Activated naive CD4-positive, alpha-beta T cell treated with anti-CD3 and anti-CD28 coated beads, Interleukin-2, amount 10 ng/mL, durations not matched to agents 7 days and 5 days (primary cell): ENCODE results near the gene RIOK2.

Experiments used
- CTCF ChIA-PET: fragments of 350-600 bp; sonication (Branson Sonifier 250); formaldehyde crosslinking; loops from one replicate; lab custom pipeline; 2021; ENCODE audit warnings: antibody characterized with exemption; lab: Charles Lee
- DNase-seq: peaks from one replicate; pipeline ENCODE4 v3.0.0-alpha.2; 2020
- H3K27ac Mint-ChIP-seq: one replicate; pipeline ENCODE4 v1.8.0; 2021; ENCODE audit warnings: mild to moderate bottlenecking, moderate library complexity, mixed read lengths
- H3K27me3 Mint-ChIP-seq: one replicate; pipeline ENCODE4 v1.8.0; 2021; ENCODE audit warnings: mild to moderate bottlenecking, mixed read lengths
- H3K36me3 Mint-ChIP-seq: one replicate; pipeline ENCODE4 v1.8.0; 2021; ENCODE audit warnings: mixed read lengths
- H3K4me1 Mint-ChIP-seq: one replicate; pipeline ENCODE4 v1.8.0; 2021; ENCODE audit warnings: mixed read lengths
- H3K4me3 Mint-ChIP-seq: one replicate; pipeline ENCODE4 v1.8.0; 2021; ENCODE audit warnings: mild to moderate bottlenecking, moderate library complexity, mixed read lengths
- H3K9me3 Mint-ChIP-seq: one replicate; pipeline ENCODE4 v1.8.0; 2021; ENCODE audit warnings: mixed read lengths

RIOK2 gene

DNA sequence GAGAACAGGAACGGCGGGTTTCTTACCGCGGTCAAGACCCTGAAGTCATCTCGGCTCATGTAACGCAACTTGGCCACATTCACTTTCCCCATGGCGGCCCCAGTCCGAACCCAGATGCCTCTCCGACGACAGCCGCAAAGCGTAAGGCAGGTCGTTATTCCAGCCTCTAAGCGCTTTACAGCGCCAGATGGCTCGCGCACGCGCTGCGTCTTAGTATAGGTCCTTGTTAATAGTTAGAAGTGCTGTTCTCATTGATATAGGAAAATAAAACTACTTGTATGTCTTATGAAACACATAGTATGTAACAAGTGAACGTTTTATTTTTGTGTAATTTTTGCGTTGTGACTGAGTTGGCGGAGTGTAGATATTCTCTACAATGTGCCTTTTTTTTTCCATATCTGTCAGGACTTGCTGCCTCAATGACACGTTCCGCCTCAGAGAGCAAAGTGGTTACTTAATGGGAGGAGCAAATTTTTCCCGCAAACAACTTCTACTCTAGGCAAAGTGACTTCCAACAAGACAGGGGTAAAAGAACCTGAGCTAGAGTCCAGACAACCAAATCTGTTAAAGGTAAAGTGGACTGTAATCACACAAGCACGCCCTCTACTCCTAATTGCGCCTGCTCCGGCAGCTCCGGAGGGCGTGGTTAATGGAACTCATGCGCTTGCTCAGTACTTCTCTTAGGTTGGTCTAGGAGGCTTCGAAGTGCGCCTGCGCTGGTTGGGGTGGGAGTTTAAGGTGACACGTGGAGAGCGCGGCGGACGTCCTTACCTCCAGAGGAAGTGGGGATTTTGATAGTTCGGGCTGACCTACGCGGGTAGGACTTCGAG is at the start of gene RIOK2:
Gene RIOK2 (minus strand): TSS at position 148 of the 830 bp plus-strand sequence. CDS start 56 bp downstream, at position 92.
- peaks cover 1% of the 10 kb centered on the region for H3K27me3 Mint-ChIP-seq
- CTCF ChIA-PET, result interaction anchor here (0.5 to 2.2 kb wide), 2 partner anchors 15 to 519 kb away, joined by 3 to 4 read pairs; no protein-coding TSS in a partner anchor
- H3K27ac Mint-ChIP-seq, result peak within 1 kb of the TSS; percentile 99
- H3K4me1 Mint-ChIP-seq, result peaks cover 32% of the 10 kb centered on the region
- H3K4me3 Mint-ChIP-seq, result peak within 1 kb of the TSS; percentile 89
- H3K36me3 Mint-ChIP-seq, result peaks cover 24% of the 10 kb centered on the region
- H3K9me3 Mint-ChIP-seq, result peaks cover 5% of the 10 kb centered on the region
- peak; percentile 94 for DNase-seq

DNA sequence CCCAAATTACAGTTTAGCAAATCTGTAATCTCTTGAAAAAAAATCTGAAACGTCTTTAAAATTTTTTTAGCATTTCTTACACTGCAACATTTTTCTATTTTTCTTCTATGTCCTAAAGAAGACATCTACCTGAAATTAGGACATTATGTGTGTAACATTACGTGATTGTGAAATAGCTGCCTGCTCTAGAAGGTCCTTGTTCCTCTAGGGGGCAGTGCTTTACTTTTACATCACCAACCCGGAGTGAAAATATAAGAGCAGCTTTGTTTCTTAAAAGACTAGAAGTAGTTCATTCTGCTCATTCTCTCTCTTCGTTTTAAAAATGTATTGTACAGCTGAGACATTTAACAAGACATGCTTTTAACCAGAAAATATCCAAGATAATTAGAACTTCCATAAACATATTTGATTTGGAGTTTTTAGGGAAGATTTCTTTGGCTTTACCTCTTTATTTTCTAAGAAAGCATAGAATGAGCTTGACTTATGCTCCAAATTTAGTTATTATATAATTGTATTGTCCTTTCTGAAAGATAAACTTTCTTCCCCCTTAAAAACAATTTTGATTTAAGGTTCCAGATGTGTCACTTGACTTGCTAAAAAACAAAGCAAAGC is 48.1 kb upstream of the RIOK2 start:
- CTCF ChIA-PET, result interaction anchor here (0.6 to 3.0 kb wide), 11 partner anchors 9 to 1565 kb away, joined by 3 to 21 read pairs (median 3); no protein-coding TSS in a partner anchor
- DNase-seq, result peak; percentile 44
- H3K4me1 Mint-ChIP-seq, result no peaks in the 10 kb centered on the region
- H3K27me3 Mint-ChIP-seq, result peaks cover 7% of the 10 kb centered on the region
- peaks cover 5% of the 10 kb centered on the region for H3K9me3 Mint-ChIP-seq
- no peak overlapping the region for H3K27ac Mint-ChIP-seq
- H3K4me3 Mint-ChIP-seq, result no peak overlapping the region
- no peaks in the 10 kb centered on the region for H3K36me3 Mint-ChIP-seq

DNA sequence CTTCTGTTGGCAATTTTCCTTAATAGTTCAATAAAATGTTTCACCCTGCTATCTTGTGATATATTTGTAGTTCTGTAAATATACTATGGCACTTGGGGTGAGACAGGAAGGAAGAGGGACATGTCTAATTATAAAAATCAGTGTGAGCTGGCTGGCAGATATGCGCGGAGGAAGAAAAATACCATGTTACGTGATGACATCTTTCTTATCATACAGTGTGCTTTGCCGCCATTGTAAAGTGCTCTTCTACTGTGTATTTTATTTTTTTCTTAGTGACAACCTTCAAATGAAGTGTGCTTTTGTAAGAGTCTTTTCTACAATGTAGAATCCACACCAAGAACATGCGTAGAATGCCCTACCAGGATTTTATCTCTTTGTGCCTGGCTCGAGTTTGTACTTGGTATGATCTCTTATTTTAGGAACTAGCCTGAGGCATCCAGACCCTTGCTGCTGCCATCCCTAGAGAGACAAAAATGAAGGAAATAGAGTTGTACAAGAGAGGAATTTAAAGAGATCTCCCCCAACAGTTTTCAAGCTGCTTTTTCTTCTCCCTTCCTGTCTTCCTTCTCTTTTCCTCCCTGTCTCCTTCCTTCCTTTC is 46.7 kb upstream of the RIOK2 start:
- peaks cover 3% of the 10 kb centered on the region for H3K9me3 Mint-ChIP-seq
- no peak overlapping the region for H3K4me3 Mint-ChIP-seq
- CTCF ChIA-PET, result interaction anchor here (1.2 to 3.0 kb wide), 4 partner anchors 8 to 355 kb away, joined by 3 to 21 read pairs (median 4); no protein-coding TSS in a partner anchor
- H3K4me1 Mint-ChIP-seq, result no peaks in the 10 kb centered on the region
- H3K36me3 Mint-ChIP-seq, result no peaks in the 10 kb centered on the region
- no peak overlapping the region for H3K27ac Mint-ChIP-seq
- DNase-seq, result no peak
- H3K27me3 Mint-ChIP-seq, result peaks cover 7% of the 10 kb centered on the region

DNA sequence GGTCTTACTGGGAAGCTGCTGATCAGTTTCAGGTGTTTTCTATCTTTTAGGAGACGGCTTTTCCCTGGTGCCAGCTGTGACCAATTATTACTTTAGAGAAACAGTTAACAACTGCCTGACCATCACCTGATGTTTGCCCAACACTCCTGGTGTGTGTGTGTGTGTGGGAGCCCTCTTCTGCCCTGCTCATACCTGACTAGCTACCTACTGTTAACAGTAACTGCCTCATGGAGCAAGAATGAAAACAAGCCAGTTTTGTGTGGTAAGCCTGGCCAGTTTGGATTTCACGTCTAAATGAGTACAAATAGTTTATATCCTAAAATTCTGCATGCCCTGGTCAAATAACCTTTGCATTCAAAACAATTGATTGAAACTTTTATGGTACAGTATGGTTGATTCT is 46.1 kb upstream of the RIOK2 start:
- Mint-ChIP-seq H3K4me1 (no peaks in the 10 kb centered on the region), H3K9me3 (peaks cover 1% of the 10 kb centered on the region), H3K27me3 (peaks cover 7% of the 10 kb centered on the region), H3K4me3 (no peak overlapping the region), H3K27ac (no peak overlapping the region), H3K36me3 (no peaks in the 10 kb centered on the region)
- DNase-seq, result no peak
- CTCF ChIA-PET, result interaction anchor here (1.2 kb wide), 1 partner anchor 305 kb away, joined by 4 read pairs; no protein-coding TSS in a partner anchor

DNA sequence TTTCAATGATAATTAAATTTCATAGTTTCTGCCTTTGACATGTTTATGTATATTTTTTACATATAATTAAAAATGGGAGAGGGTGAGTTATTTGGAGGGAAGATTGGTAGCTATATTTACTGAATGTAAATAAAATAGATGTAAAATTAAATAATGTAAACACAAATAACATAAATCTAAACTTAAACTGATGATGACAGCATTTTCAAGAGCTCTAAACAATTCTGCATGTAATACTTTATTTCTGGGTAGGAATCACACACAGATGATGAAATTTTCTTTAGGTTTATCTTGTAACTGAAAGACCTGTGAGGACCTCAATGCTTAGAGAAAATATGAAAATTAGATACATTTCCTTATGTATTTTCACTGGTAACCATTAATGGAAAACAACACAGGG is 42.2 kb upstream of the RIOK2 start:
- Mint-ChIP-seq H3K27ac (no peak overlapping the region), H3K4me3 (no peak overlapping the region), H3K36me3 (no peaks in the 10 kb centered on the region), H3K4me1 (no peaks in the 10 kb centered on the region), H3K27me3 (peaks cover 7% of the 10 kb centered on the region), H3K9me3 (no peaks in the 10 kb centered on the region)
- no peak for DNase-seq
- CTCF ChIA-PET, result no interaction called here

DNA sequence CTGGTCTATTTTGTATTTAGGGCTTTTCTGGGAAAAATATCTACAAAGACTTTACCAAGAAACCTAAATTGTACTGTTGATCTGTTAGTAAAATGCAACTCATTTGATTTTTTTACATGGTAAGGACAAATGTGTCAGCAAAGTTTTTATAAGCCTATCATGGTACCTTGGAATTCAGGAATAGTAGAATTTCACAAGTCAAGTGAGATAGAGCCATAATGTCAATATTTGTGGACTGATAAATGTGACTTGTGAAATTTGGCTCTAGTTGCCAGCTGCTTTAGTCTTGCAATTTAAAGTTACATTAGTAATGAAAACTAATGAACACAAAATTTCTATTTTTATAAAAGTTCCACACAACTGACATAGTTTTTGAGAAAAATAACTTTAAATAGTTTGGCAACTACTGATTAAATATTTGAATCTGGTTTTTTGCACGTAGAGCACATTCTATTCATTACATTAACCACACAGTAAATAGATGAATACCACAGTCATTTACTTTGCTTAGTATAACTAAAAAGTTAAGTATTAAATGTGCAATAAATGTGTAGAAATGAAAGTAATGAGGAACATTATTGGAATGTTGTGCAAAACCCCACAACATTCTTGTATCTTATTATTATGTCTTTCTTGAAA is 41.2 kb upstream of the RIOK2 start:
- Mint-ChIP-seq H3K9me3 (no peaks in the 10 kb centered on the region), H3K27ac (no peak overlapping the region), H3K4me1 (no peaks in the 10 kb centered on the region), H3K27me3 (peaks cover 7% of the 10 kb centered on the region), H3K4me3 (no peak overlapping the region), H3K36me3 (no peaks in the 10 kb centered on the region)
- DNase-seq, result no peak
- CTCF ChIA-PET, result no interaction called here

DNA sequence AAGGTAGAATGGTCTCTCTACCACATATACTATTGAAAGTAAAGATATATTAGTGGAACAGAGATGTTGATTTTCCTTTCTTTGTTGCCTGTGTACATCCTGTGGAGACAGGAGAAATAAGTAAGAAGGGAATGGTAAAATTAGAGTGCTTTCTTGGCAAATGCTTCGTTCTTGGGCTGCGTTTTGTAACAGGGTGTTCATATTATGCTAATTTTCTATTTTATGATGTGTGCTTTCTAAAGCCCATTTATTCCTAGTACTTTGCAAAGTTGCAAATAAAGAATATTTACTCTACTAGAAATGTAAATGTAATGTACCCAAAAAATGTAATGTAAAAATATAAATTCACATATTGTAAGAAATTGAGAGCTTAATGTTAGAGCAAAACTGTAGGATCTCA is 40.5 kb upstream of the RIOK2 start:
- DNase-seq, result no peak
- Mint-ChIP-seq H3K27me3 (peaks cover 4% of the 10 kb centered on the region), H3K9me3 (no peaks in the 10 kb centered on the region), H3K4me3 (no peak overlapping the region), H3K27ac (no peak overlapping the region), H3K36me3 (no peaks in the 10 kb centered on the region), H3K4me1 (no peaks in the 10 kb centered on the region)
- CTCF ChIA-PET, result no interaction called here

DNA sequence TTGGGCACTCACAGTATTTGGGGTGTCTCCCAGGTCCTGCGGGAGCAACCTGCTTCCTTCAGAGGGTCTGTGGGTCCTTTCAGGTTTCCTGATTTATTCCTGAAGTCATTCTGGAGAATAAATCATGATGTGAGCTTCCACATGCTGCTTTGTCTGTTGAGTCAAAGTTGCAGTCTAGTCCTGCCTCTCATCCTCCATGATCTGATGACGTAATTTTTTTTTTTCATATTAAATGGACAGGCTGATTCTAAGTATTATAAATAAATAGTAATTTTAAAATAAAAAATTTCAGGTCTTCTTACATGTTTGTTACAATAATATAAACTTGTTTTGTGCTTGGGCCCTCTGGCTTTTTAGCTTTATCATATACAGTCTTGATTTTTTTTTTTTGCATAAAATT is 26.3 kb upstream of the RIOK2 start:
- CTCF ChIA-PET, result interaction anchor here (0.6 kb wide), 1 partner anchor 866 kb away, joined by 3 read pairs; no protein-coding TSS in a partner anchor
- Mint-ChIP-seq H3K9me3 (peaks cover 6% of the 10 kb centered on the region), H3K36me3 (no peaks in the 10 kb centered on the region), H3K4me1 (no peaks in the 10 kb centered on the region), H3K27ac (no peak overlapping the region), H3K27me3 (peaks cover 15% of the 10 kb centered on the region), H3K4me3 (no peak overlapping the region)
- no peak for DNase-seq

DNA sequence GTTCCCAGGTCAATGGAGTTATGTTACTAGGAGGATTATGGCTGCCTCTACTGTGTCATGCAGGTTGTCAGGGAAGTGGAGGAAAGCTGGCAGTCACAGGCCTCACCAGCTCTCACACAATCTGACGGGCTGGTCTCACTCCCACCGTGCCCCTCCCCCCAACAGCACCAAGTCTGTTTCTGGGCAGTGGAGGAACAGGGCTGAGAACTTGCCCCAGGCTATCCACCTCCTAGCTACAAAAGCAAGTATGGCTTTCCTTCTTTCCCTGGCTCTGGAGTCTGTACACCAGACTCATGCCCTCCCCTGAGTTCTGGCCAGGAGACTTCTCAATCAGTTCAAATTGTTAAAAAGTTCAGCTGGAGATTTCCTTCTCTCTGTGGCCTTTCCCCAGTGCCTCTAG is 25.7 kb upstream of the RIOK2 start:
- Mint-ChIP-seq H3K27me3 (peaks cover 15% of the 10 kb centered on the region), H3K9me3 (peaks cover 2% of the 10 kb centered on the region), H3K4me3 (no peak overlapping the region), H3K27ac (no peak overlapping the region), H3K36me3 (no peaks in the 10 kb centered on the region), H3K4me1 (no peaks in the 10 kb centered on the region)
- no peak for DNase-seq
- CTCF ChIA-PET, result interaction anchor here (0.6 kb wide), 1 partner anchor 866 kb away, joined by 3 read pairs; no protein-coding TSS in a partner anchor

DNA sequence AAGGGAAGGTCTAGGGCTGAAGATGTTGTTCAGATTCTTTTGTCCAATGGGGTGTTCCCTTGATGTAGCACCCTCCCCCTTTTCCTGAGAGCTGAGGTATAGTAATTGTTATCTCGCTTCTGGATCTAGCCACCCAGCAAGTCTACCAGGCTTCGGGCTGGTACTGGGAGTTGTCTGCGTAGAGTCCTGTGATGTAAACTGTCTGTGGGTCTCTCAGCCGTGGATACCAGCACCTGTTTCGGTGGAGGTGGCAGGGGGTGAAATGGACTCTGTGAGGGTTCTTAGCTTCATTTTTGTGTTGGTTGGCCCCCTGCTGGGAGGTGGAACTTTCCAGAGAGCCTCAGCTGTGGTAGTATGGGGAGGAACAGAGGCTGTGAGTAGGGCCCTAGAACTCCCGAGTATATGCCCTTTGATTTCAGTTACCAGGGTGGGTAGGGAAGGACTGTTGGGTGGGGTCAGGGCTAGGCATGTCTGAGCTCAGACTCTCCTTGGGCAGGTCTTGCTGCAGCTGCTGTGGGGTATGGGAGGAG is 25.2 kb upstream of the RIOK2 start:
- CTCF ChIA-PET, result no interaction called here
- DNase-seq, result no peak
- Mint-ChIP-seq H3K4me3 (no peak overlapping the region), H3K27ac (no peak overlapping the region), H3K27me3 (peaks cover 15% of the 10 kb centered on the region), H3K4me1 (no peaks in the 10 kb centered on the region), H3K9me3 (no peaks in the 10 kb centered on the region), H3K36me3 (no peaks in the 10 kb centered on the region)

DNA sequence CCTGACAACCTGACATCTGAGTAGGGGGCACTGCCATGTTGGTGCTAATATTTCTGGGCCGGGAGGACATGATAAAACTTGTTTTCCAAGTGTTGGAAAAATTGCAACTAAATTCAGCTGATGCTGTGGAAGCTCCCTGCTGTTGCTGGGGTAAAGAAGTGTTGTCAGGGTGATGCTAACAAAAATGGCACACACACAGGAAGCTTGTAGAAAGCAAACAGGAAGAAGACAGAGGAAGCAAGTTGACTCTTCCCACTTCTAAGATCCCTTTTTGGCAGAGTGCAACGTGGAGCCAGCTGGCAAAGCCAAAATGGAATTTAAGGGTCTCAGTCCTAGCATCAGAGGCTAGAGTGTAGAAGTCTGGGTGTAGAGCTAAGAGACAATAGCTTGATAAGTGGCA is 11.3 kb upstream of the RIOK2 start:
- no peak overlapping the region for H3K4me3 Mint-ChIP-seq
- H3K9me3 Mint-ChIP-seq, result peaks cover 23% of the 10 kb centered on the region
- CTCF ChIA-PET, result interaction anchor here (0.9 kb wide), 1 partner anchor 37 kb away, joined by 3 read pairs; no protein-coding TSS in a partner anchor

DNA sequence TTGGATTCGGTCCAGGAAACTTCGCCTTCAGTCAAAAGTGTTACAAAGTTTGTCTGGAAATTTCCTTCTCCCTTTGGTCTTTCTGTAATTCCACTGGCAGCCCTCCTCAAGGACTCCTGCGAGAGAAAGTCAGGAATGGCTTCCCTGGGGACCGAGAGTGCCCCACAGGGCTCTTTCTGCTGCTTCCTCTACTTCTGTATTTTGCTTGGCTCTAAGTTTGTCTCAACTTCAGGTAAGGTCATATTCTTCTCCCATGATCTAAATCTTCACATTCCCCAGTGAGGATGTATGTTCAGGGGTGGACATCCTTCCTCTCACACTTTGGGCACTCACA is 10.3 kb upstream of the RIOK2 start:
- no peak overlapping the region for H3K27ac Mint-ChIP-seq
- peaks cover 15% of the 10 kb centered on the region for H3K4me1 Mint-ChIP-seq
- CTCF ChIA-PET, result no interaction called here

More for the DNA sequence above, 11.3 kb upstream of the RIOK2 start:
- Mint-ChIP-seq H3K36me3 (peaks cover 2% of the 10 kb centered on the region), H3K4me1 (peaks cover 15% of the 10 kb centered on the region), H3K27ac (no peak overlapping the region), H3K27me3 (no peaks in the 10 kb centered on the region)
- no peak for DNase-seq

DNA sequence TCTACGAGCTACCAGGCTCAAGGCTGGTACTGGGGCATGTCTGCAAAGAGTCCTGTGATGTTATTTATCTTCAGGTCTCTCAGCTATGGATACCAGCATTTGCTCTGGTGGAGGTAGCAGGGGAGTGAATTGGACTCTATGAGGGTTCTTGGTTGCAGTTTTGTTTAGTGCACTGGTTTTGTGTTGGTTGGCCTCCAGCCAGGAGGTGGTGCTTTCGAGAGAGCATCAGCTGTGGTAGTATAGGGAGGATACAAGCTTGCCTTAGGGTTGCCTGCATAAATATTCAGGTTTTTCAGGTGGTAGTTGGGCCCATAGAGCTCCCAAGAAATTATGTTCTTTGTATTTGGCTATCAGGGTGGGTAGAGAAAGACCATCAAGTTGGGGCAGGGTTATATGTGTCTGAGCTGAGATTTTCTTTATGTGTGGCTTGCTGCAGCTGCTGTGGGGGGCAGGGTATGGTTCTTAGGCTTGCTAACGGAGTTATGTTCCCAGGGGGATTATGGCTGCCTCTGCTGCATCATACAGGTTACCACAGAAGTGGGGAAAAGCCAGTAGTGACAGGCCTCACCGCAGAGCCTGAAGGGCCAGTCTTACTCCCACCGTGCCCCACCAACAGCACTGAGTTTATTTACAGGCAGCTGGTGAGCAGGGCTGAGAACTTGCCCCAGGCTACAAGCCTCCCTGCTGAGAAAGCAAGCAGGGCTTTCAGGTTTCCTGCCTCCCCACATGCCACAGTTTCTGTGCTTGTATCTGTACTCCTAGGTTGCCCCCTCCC is 9.7 kb upstream of the RIOK2 start:
- peaks cover 2% of the 10 kb centered on the region for H3K36me3 Mint-ChIP-seq
- no peak overlapping the region for H3K4me3 Mint-ChIP-seq
- H3K27ac Mint-ChIP-seq, result no peak overlapping the region
- peaks cover 23% of the 10 kb centered on the region for H3K9me3 Mint-ChIP-seq
- CTCF ChIA-PET, result no interaction called here
- DNase-seq, result no peak
- H3K4me1 Mint-ChIP-seq, result peaks cover 15% of the 10 kb centered on the region
- peaks cover 4% of the 10 kb centered on the region for H3K27me3 Mint-ChIP-seq

More for the DNA sequence above, 10.3 kb upstream of the RIOK2 start:
- H3K27me3 Mint-ChIP-seq, result peaks cover 2% of the 10 kb centered on the region
- DNase-seq, result no peak
- no peak overlapping the region for H3K4me3 Mint-ChIP-seq
- peaks cover 2% of the 10 kb centered on the region for H3K36me3 Mint-ChIP-seq
- H3K9me3 Mint-ChIP-seq, result peaks cover 23% of the 10 kb centered on the region
